NCI-H2227 treated with DMSO at 0.1 percent for 48 hours (cell line): Measurements from ENCODE around the gene AKT2.

Source experiments
- DNase-seq: peaks from one replicate; lab custom pipeline; 2025; lab: John Stamatoyannopoulos, UW

Gene AKT2

DNA sequence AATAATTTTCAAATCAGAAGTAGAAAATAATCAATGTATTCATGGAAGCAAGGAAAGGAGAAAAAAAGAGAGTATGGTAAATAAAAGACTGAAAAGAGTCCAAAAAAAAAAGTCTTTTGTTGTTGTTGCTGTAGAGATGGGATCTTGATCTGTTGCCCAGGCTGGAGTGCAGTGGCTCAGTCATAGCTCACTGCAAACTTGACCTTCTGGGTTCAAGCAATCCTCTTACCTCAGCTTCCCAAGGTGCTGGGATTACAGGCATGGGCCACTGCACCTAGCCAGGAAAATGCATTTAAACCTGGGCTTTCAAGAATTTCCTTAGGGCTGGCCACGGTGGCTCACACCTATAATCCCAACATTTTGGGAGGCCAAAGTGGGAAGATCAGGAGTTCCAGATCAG is 100.9 kb downstream of the AKT2 start:
- DNase-seq: no peak
